ENCODE results near the gene CCDC78.

Gene CCDC78

DNA sequence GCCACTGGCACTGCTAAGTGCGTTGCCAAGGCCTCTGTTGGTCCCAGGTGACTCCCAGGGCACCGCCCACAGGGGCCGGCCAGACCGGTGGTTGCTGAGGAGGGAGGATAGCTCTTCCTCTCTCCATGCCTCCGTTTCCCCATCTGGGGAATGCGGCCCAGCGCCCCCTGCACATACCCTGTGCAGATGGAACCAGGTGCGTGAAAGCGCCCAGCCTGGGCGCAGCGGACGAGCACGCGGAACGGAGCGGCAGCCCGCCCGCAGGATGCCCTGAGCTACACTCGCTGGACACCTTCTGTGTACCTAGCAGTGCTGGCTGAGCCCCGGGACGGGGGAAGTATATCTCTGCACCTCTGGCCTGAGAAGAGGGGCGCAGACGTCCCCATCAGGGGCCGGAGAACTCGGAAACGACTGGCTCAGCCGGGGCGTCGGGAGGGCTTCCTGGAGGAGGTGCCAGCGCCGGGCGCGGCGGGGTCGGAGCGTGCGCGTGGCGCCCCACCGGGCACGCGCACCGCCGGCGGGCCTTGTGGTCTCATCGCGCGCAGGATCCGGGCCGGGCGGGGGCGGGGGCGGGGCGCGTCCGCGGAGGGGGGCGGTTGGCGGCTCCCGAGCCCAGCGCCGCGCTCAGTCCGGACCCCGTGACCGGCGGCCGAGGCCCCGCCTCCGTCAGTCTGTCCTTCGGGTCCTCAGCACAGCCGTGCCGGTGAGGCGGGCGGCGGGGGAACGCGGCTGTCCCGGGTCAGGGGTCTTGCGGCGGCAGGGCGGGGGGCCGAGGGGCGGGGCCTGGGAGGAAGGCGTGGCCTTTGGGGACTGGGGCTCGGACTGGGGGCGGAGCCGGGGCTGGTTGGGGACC, at the start of gene CCDC78, which contains the start of gene HAGHL:
CCDC78 (minus strand) TSS at position 6 of the 853 bp plus-strand sequence. CDS start 76 bp downstream, outside the sequence.
HAGHL (plus strand) TSS at position 669 of the 853 bp plus-strand sequence. CDS start 404 bp downstream, outside the sequence.
- peak; percentile 32 to 49 for DNase-seq

DNA sequence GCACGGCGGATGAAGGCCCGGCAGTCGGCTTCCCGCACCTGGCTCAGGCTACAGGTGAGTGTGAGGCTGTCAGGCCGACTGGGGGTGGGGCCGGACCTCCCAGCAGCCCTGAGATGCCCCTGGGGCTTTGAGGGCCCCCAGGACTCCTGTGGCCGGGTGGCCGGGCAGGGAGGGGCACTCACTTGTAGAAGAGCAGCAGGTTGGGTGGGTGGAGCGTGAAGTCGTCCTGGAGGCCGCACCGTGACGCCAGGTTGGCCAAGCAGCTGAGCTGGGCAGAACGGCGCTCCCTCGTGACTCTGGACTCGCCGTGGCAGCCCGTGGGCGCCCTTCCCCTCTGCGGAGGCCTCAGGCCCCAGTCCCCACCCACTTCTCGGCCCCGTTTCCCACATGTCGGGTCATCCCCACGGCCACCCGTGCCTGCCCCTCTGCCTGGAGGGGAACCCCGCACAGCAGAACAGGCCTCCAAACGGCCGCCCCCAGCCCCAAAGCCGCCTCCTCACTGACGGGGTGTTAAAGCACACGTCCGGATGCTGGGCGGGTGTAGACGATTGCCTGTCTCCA, 49.1 kb upstream of the CCDC78 start:
- DNase-seq: no peak

DNA sequence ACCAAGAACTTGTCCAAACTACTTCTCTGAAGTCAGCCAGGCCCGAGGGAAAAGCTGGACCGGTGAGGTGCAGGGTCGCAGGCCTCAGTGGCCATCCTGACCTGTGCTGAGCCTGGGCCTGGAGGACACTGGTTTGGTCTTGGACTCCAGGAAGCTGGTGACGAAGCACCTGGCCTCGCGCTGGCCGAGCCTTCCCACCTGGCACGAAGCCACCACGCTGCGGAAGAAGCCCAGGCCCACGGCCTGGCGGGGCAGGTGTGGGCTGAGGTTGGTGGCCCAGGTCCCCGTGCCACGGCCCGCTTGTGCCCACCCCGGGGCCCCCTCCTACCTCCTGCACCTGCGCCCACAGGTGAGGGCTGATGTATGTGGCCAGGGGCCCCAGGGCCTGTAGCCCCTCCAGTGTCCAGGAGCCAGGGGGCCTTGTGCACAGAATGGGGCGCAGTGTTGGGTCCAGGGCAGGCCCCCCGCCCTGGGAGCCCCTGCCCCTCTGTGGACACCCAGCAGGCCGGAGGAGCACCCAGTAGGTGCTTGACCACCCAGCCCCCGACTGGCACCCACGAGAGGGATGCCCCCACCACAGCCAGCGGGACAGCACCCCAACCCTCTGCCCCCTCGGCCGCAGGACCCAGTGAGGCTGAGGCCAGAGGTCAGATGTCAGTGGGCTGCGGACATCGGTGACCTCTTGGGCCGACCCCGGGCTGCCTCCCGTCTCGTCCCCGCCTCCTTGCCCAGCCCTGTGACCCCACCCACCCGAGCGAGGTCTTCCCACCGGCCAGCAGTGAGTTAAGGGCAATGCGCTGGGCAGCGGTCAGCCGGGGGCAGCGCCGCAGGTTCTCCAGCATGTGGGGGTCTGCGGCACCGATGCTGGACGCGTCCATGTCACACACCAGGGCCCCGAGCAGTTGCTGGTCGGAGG, 48.1 kb upstream of the CCDC78 start:
- no peak for DNase-seq

DNA sequence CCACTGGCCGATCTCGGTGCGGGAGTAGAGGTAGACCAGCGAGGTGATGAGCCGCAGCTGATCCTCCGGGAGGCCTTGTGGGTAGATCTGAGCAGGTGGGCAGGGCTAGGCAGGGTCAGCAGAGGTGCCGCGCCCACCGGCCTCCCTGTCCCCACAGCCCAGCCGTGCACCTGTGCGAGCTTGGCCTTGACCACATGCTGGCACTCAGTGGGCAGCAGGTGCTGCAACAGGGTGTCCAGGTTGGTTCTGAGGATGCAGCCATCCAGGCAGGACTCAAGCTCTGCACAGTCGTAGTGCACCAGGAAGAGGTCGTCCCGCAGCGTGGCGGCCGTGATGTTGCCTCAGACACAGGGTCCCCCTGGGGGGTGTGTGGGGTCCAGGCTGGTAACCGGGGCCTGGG, 46.7 kb upstream of the CCDC78 start:
- DNase-seq: no peak

DNA sequence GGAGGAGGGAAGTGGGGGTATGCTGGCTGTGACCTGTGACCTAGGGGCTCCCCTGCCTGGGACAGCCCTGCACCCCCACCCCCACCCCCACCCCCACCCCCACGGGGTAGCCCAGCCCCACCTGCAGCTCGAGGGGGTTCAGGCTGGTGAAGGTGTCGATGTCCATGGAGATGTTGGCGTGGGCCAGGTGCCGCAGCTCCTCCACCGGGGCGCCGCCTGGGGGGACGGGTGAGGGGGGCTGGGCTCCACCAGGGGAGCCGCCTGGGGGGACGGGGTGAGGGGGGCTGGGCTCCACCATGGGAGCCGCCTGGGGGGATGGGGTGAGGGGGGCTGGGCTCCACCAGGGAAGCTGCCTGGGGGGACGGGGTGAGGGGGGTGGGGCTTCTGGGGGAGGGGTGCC, 44.2 kb upstream of the CCDC78 start:
- DNase-seq: no peak

DNA sequence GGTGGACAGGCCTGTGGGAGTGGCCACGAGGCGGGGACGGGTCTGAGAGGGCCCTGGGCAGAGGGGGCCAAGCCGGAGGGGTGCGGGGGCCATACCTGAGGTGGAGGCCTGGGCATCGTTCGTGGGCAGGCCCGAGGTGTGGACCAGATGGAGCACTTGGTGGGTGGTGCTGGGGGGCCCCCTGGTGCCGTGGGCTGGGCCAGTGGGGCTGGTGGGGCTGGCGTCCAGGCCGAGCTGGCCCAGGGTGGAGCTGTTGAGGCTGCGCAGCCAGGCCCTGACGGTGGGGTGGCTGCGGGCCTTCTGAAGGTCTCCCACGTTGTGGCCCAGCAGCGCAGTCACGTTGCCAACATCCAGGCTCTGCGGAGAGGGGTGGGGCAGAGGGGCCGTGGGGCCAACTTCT, 43.7 kb upstream of the CCDC78 start:
- DNase-seq: no peak

DNA sequence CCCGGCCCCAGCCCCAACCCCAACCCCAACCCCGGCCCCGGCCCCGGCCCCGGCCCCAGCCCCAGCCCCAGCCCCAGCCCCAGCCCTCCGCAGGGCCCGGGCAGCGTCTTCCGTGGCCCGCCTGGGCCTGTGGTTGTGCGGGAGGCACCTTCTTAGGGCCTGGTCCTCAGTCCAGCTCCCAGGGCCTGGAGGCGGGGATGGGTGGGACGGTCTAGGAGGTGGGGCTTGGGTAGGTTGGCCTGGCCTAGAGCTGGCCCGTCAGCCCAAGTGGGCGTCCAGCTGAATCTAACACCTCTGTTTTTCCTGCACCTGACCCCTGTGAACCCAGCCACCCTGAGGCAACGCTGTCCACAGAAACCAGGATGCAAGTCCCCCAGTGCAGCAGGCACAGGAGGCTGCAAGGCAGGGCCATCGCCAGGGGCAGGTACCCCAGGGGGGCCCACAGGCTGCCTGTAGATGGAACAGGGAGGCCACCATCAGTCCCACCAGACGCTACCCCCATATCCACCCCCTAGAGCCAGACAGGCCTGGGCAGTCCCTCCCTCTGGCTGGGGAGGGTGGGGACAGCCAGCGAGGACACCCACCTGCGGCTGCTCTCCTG, 43.0 kb upstream of the CCDC78 start:
- no peak for DNase-seq

DNA sequence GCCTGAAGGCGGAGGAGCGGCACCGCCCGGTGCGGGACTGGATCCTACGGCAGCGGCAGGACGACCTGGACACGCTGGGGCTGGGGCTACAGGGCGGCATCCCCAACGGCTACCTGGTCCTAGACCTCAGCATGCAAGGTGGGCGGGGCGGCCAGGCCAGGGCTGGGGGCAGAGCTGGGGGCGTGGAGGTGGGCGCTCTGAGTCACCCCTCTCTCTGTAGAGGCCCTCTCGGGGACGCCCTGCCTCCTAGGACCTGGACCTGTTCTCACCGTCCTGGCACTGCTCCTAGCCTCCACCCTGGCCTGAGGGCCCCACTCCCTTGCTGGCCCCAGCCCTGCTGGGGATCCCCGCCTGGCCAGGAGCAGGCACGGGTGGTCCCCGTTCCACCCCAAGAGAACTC, 42.2 kb upstream of the CCDC78 start:
- no peak for DNase-seq

DNA sequence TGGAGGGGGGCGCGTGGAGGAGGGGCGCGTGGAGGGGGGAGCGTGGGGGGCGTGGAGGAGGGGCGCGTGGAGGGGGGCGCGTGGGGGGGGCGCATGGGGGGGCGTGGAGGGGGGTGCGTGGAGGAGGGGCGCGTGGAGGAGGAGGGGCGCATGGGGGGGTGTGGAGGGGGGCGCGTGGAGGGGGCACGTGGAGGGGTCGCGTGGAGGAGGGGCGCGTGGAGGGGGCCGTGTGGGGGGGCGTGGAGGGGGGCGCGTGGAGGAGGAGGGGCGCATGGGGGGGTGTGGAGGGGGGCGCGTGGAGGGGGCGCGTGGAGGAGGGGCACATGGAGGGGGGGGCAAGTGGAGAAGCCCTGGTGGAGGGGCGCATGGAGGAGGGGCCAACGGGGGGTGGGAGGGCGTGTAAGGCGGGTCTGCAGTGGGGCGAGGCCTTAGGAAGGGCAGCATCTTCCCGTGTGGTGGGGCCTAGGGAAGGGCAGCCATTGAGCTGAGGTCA, 41.5 kb upstream of the CCDC78 start:
- DNase-seq: no peak

DNA sequence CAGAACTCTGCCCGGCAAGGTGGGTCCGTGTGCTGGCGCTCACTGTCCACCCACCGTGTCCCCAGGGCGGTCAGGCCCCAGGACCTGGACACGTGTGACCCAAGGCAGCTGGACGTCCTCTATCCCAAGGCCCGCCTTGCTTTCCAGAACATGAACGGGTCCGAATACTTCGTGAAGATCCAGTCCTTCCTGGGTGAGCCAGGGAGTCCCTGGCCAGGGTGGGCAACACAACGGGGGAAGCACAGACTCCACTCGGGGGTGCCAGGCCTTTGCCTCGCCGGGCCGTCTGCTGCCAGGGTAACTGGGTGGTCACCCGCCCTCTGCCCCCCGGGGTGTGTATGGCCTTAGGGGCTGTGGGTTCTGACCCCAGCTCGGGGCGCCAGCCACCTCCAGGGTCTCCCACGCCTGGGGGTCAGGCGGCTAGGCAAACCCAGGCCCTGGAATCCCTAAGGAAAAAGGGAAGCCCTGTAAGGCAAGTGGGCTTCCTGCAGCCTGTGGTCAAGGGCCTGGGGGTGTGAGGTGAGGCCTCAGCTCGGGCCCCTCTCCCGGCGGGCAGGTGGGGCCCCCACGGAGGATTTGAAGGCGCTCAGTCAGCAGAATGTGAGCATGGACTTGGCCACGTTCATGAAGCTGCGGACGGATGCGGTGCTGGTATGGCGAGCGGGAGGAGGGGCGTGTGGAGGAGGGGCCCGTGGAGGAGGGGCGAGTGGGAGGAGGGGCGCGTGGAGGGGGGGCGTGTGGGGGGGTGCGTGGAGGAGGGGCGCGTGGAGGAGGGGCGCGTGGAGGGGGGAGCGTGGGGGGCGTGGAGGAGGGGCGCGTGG, 40.8 kb upstream of the CCDC78 start:
- DNase-seq: no peak

DNA sequence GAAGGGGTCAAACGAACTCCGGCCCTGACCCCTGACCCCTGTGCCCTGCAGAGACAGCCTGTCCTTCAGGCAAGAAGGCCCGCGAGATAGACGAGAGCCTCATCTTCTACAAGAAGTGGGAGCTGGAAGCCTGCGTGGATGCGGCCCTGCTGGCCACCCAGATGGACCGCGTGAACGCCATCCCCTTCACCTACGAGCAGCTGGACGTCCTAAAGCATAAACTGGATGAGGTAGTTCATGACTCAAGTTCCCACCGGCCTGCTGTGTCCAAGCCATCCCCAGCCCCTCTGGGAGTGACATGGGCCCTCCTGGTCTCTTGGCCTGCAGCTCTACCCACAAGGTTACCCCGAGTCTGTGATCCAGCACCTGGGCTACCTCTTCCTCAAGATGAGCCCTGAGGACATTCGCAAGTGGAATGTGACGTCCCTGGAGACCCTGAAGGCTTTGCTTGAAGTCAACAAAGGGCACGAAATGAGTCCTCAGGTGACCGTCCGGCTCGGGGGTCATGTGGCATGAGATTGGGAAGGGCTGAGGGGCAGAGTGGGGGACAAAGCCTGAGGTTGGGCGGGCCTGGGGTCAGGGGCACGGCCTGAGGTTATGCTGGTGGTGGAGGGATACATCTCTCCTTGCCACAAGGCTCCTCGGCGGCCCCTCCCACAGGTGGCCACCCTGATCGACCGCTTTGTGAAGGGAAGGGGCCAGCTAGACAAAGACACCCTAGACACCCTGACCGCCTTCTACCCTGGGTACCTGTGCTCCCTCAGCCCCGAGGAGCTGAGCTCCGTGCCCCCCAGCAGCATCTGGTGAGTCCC, 40.0 kb upstream of the CCDC78 start:
- no peak for DNase-seq

DNA sequence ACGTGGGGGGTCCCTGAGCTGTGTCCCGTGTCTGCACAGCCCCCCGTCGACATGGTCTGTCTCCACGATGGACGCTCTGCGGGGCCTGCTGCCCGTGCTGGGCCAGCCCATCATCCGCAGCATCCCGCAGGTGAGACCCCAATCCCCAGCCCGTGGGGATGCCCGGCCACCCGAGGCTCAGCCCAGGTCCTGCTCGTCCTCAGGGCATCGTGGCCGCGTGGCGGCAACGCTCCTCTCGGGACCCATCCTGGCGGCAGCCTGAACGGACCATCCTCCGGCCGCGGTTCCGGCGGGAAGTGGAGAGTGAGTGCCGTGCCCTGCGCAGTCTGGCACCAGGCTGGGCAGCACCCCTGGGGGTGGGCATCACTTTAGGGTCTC, 39.2 kb upstream of the CCDC78 start:
- no peak for DNase-seq

DNA sequence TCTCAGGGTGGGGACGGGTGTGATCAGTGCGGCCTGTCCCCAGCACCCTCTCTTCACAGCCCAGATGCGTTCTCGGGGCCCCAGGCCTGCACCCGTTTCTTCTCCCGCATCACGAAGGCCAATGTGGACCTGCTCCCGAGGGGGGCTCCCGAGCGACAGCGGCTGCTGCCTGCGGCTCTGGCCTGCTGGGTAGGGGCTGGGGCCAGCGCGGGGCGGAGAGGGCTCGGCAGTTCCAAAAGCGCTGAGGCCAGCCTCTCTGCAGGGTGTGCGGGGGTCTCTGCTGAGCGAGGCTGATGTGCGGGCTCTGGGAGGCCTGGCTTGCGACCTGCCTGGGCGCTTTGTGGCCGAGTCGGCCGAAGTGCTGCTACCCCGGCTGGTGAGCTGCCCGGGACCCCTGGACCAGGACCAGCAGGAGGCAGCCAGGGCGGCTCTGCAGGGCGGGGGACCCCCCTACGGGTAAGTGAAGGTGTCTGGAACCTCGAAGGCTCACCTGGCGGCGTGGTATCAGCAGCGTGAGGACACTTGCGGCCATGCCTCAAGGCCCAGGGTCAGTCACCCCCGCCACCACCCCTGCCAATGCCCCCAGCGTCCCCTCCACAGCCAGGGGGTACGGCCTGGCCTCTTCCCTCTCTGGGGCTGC, 38.7 kb upstream of the CCDC78 start:
- DNase-seq: no peak

DNA sequence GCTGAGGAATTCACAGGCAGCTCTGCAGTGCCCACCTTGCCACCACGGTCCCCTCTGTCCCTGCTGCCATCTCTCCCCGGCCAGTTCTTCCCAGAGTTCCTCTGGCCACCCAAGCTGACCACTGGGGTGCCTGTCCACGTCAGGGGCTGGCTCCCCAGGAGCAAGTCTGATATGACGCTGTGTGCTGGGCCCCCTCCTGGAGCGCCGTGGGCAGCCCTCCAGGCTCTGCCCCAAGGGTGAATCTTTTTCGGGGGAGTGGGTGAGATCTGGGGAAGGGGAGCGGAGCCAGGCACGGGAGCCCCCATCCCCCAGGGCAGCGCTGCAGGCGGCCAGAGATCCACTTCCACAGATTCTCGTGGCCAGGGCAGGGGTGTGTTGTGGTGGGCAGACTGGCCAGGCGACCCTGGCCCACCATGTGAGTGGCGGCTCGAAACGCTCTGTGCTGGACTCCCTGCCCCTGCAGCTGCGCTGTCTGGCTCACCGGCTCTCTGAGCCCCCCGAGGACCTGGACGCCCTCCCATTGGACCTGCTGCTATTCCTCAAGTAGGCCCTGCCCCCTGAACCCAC, 38.0 kb upstream of the CCDC78 start:
- no peak for DNase-seq

DNA sequence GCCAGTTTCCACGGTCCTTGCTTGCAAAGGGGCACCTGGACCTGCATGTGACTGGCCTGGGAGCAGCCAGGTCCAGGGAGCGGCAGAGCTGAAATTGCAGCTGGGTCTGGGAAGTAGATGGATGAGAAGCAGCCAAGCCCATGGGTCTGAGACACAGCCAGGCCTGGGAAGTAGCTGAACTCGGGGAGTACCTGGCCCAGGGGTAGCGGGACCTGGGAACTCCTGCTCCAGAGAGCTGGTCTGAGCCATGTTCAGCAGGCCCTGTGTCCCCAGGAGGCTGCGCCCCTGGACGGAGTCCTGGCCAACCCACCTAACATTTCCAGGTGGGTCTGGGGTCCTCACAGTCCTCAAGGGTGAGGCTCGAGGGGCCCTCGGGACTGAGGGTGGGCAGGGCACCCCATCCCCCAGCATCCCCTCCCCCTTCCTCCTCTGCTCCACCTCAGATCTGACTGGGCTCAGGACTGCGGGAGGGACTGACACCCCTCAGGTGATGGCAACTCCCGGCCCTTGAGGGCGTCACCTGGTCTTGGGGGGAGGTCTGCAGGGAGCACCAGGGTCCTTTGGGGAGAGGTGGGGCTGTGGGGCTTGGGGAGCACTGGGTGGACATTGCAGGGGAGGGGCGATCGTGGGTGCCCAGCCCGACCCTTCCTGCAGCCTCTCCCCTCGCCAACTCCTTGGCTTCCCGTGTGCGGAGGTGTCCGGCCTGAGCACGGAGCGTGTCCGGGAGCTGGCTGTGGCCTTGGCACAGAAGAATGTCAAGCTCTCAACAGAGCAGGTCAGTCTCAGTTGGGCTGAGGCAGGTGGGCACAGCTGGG, 37.3 kb upstream of the CCDC78 start:
- no peak for DNase-seq

DNA sequence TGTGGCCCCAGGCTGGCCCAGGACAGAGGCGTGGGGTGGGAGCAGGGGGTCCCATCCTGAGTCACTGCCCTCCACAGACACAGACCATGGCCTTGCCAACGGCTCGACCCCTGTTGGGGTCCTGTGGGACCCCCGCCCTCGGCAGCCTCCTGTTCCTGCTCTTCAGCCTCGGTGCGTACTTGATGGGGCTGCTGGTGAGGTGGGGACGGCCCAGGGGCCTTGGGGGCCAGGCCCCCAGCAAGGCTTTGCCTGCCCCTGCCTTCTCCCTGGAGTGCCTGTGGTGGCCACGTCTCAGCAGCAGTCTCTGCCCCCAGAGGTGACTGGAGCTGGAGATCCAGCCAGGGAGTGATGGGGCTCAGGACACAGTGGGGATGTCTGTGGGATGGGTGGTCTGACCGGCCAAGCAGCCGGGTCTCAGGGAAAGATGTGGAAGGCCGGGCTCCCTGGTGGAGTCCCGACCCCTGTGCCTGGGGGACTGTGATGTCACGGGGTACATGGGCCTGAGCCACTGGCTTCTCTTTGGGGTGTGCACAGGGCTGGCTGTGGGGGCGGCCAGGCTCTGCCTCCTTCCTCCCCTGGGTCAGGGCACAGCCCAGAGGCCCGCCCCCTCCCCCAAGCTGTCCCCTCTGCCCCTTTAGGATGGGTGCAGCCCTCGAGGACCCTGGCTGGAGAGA, 36.5 kb upstream of the CCDC78 start:
- DNase-seq: no peak

DNA sequence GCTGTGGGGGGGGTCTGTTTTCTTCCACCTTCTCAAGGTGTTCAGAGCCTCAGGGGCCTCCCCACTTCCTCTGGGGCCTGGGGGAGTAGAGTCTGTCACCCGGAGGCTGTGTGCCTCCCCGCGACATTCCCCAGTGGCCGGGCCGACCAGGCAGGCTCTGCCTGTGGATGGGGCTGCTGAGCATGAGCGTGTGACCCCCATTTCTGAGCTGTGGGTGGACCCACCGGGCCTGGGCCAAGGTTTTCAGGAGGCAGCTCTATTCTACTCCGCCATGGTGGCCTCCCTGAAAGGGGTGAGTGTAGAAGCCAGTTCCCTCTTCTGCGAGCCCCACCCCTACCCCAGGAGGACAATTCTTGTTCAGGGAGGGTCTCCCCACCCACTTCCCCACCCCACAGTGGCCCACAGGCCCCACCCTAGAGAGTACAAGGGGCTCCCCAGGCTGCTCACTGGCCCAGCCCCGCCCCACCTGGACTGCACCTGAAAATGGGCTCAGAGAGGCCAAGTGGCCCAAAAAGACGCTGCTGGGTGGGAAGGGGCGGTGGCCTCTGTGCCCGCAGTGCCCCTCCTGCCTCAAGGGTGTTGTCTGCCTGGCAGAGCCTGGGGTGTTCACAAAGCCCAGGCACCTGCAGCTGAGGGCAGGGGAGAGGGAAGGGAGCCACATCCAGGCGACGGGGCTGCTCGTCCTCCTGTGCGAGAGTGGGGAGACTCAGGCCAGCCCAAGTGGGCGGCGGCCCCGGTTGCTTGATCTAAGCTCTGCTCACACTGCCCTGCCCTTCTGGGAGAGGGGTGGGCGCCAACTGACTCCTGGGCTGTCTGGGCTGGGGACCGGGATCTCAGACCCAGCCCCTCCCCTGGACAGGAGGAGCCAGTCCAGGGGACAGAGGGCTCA, 35.6 kb upstream of the CCDC78 start:
- DNase-seq: no peak

Data from NCI-H1930 (cell line).